H1 (cell line): ENCODE measurements around the gene NUBP2. TPM values are rescaled to one million over a fixed set of nuclear protein-coding genes. Genes with fewer than 3 reads are reported as not detected.

ENCODE experiments used
- CTCF ChIA-PET: fragments of 300-600 bp; sonication (Branson Sonifier 250); formaldehyde crosslinking; loops from one replicate; lab custom pipeline; 2021; ENCODE audit not compliant: partially characterized antibody; lab: Charles Lee
- POLR2A ChIA-PET: fragments of 300-600 bp; sonication (Branson Sonifier 250); formaldehyde crosslinking; loops from one replicate; lab custom pipeline; 2021; ENCODE audit warnings: inconsistent platforms; ENCODE audit not compliant: partially characterized antibody; lab: Charles Lee
- DNase-seq, 2 experiments: peaks; one replicate each; pipeline versions ENCODE4 v3.0.0 to v3.0.0-alpha.2; 2010 to 2022; ENCODE audit warnings: low spot score in 2 of 2, low read depth in 1 of 2, mixed read lengths in 1 of 2
- FAIRE-seq: peaks from 2 replicates; lab custom pipeline; 2011; peaks lifted over from hg19 to GRCh38; lab: Jason Lieb, UNC
- H2AFZ ChIP-seq: 2 replicates; pipeline ENCODE4 v1.8.1; 2012; ENCODE audit warnings: low read length, inconsistent platforms
- H2AK5ac ChIP-seq: 2 replicates; pipeline ENCODE4 v1.6.1; 2013; ENCODE audit warnings: low read depth, low read length
- H2BK120ac ChIP-seq: replicated peaks from 2 replicates; pipeline ENCODE3; 2013; ENCODE audit warnings: low read depth, low read length, inconsistent platforms
- H2BK12ac ChIP-seq: 2 replicates; pipeline ENCODE4 v1.6.1; 2013; ENCODE audit warnings: low read depth, low read length
- H2BK15ac ChIP-seq: 2 replicates; pipeline ENCODE4 v1.6.1; 2013; ENCODE audit warnings: low read length
- H2BK20ac ChIP-seq: 2 replicates; pipeline ENCODE4 v1.6.1; 2013; ENCODE audit warnings: low read length
- H2BK5ac ChIP-seq: 2 replicates; pipeline ENCODE4 v1.6.1; 2013; ENCODE audit warnings: low read depth, low read length
- H3K14ac ChIP-seq: 2 replicates; pipeline ENCODE4 v1.6.1; 2013; ENCODE audit warnings: inconsistent platforms; ENCODE audit not compliant: insufficient read length
- H3K18ac ChIP-seq: 2 replicates; pipeline ENCODE4 v1.6.1; 2013; ENCODE audit warnings: low read length; ENCODE audit errors: extremely low read depth
- H3K23ac ChIP-seq: 2 replicates; pipeline ENCODE4 v1.6.1; 2013; ENCODE audit warnings: inconsistent platforms; ENCODE audit not compliant: insufficient read length
- H3K23me2 ChIP-seq: 2 replicates; pipeline ENCODE4 v1.6.1; 2013; ENCODE audit warnings: low read depth, low read length
- H3K27ac ChIP-seq: 2 replicates; pipeline ENCODE4 v1.6.1; 2011; ENCODE audit warnings: low read depth, low read length, inconsistent platforms
- H3K27me3 ChIP-seq, 4 experiments: replicated peaks in 1 of 4; 1 replicate in 1 of 4; 2 replicates in 3 of 4; pipeline versions ENCODE4 v1.6.1 to v1.8.1; 2011 to 2013; ENCODE audit warnings: low read length in 3 of 4, mild to moderate bottlenecking in 3 of 4, inconsistent platforms in 2 of 4, mixed read lengths in 2 of 4, moderate library complexity in 1 of 4; ENCODE audit not compliant: control insufficient read depth in 3 of 4, insufficient read depth in 3 of 4; ENCODE audit errors: extremely low read depth in 1 of 4
- H3K36me3 ChIP-seq, 4 experiments: 2 replicates each; pipeline versions ENCODE4 v1.6.1 to v1.8.1; 2011 to 2013; ENCODE audit warnings: mild to moderate bottlenecking in 4 of 4, low read length in 3 of 4, moderate library complexity in 2 of 4, control low read depth in 1 of 4, inconsistent platforms in 1 of 4; ENCODE audit not compliant: insufficient read depth in 4 of 4, control insufficient read depth in 2 of 4
- H3K4ac ChIP-seq: replicated peaks from 2 replicates; pipeline ENCODE3; 2013; ENCODE audit warnings: low read length, low read depth, mixed read lengths, inconsistent platforms; ENCODE audit not compliant: insufficient read length
- H3K4me1 ChIP-seq, 4 experiments: replicated peaks in 1 of 4; 1 replicate in 1 of 4; 2 replicates in 3 of 4; pipeline versions ENCODE4 v1.6.1 to v1.8.1; 2011 to 2013; ENCODE audit warnings: low read length in 3 of 4, inconsistent platforms in 2 of 4, mixed read lengths in 1 of 4; ENCODE audit not compliant: insufficient read depth in 4 of 4, control insufficient read depth in 3 of 4
- H3K4me2 ChIP-seq, 2 experiments: 2 replicates each; pipeline versions ENCODE4 v1.6.1 to v1.8.1; 2011 to 2013; ENCODE audit warnings: low read depth in 2 of 2, low read length in 2 of 2, control low read depth in 1 of 2, inconsistent platforms in 1 of 2, mild to moderate bottlenecking in 1 of 2; ENCODE audit not compliant: insufficient read depth in 1 of 2
- H3K4me3 ChIP-seq, 4 experiments: fragments of 200-600, 300-600 bp in 1 of 4; sonication (generic), shearing (Covaris generic), sonication (Bioruptor Twin) in 1 of 4; 2 replicates each; pipeline versions ENCODE4 v1.5.1 to v1.8.1; 2011 to 2016; ENCODE audit warnings: low read length in 4 of 4, low read depth in 3 of 4, control low read depth in 2 of 4, inconsistent platforms in 2 of 4, mild to moderate bottlenecking in 2 of 4, mixed read lengths in 1 of 4, moderate library complexity in 1 of 4; ENCODE audit not compliant: insufficient read depth in 2 of 4; ENCODE audit errors: extremely low read depth in 1 of 4
- H3K56ac ChIP-seq: replicated peaks from 2 replicates; pipeline ENCODE3; 2013; ENCODE audit warnings: low read depth, mild to moderate bottlenecking, mixed read lengths, low read length, inconsistent platforms; ENCODE audit not compliant: insufficient read length
- H3K79me1 ChIP-seq: 2 replicates; pipeline ENCODE4 v1.6.1; 2013; ENCODE audit warnings: low read depth, low read length, control low read depth
- H3K79me2 ChIP-seq, 2 experiments: 2 replicates each; pipeline versions ENCODE4 v1.6.1 to v1.8.1; 2012 to 2013; ENCODE audit warnings: low read length in 2 of 2, mild to moderate bottlenecking in 2 of 2, inconsistent platforms in 1 of 2; ENCODE audit not compliant: insufficient read depth in 2 of 2, control insufficient read depth in 1 of 2
- H3K9ac ChIP-seq, 4 experiments: replicated peaks in 1 of 4; 1 replicate in 1 of 4; 2 replicates in 3 of 4; pipeline versions ENCODE4 v1.6.1 to v1.8.1; 2011 to 2013; ENCODE audit warnings: low read depth in 3 of 4, low read length in 3 of 4, control low read depth in 2 of 4, mild to moderate bottlenecking in 2 of 4, moderate library complexity in 2 of 4, inconsistent platforms in 1 of 4; ENCODE audit errors: extremely low read depth in 1 of 4
- H3K9me3 ChIP-seq, 2 experiments: 2 replicates each; pipeline versions ENCODE4 v1.6.1 to v1.8.1; 2012 to 2013; ENCODE audit warnings: mild to moderate bottlenecking in 2 of 2, moderate library complexity in 2 of 2, control low read depth in 1 of 2, inconsistent platforms in 1 of 2, low read depth in 1 of 2, low read length in 1 of 2, mixed read lengths in 1 of 2; ENCODE audit not compliant: insufficient read depth in 2 of 2
- H4K20me1 ChIP-seq, 2 experiments: replicated peaks in 1 of 2; 2 replicates each; pipeline versions ENCODE3 to v1.8.1; 2011 to 2013; ENCODE audit warnings: inconsistent platforms in 2 of 2, low read length in 2 of 2, mild to moderate bottlenecking in 1 of 2; ENCODE audit not compliant: insufficient read depth in 2 of 2, control insufficient read depth in 1 of 2
- H4K5ac ChIP-seq: 2 replicates; pipeline ENCODE4 v1.6.1; 2013; ENCODE audit warnings: low read length, low read depth, mixed read lengths, inconsistent platforms; ENCODE audit not compliant: insufficient read length
- H4K8ac ChIP-seq: 2 replicates; pipeline ENCODE4 v1.8.0; 2013; ENCODE audit warnings: mild to moderate bottlenecking, moderate library complexity, low read length, inconsistent platforms; ENCODE audit not compliant: insufficient read depth; ENCODE audit errors: extremely low read depth
- H4K91ac ChIP-seq: replicated peaks from 2 replicates; pipeline ENCODE3; 2013; ENCODE audit warnings: low read length, mixed read lengths, inconsistent platforms; ENCODE audit not compliant: insufficient read length
- ATF3 ChIP-seq: IDR thresholded peaks from 2 replicates; pipeline ENCODE4 v1.6.1; 2011; ENCODE audit warnings: low read depth, mild to moderate bottlenecking, low read length; ENCODE audit not compliant: insufficient read depth
- EZH2 ChIP-seq: fragments of 200-600 bp; sonication (generic); IDR thresholded peaks from 2 replicates; pipeline ENCODE4 v1.7.1; 2012; ENCODE audit warnings: low read depth, mild to moderate bottlenecking, moderate library complexity, low read length, inconsistent platforms; ENCODE audit not compliant: severe bottlenecking
- JUN ChIP-seq: IDR thresholded peaks from 2 replicates; pipeline ENCODE4 v1.6.1; 2011; ENCODE audit warnings: low read depth, mild to moderate bottlenecking, improper control_type of control experiment, low read length
- NRF1 ChIP-seq: IDR thresholded peaks from 2 replicates; pipeline ENCODE4 v1.6.1; 2011; ENCODE audit warnings: mild to moderate bottlenecking, low read depth, low read length, improper control_type of control experiment
- RAD21 ChIP-seq, 2 experiments: IDR thresholded peaks in 1 of 2; conservative IDR thresholded peaks in 1 of 2; 2 replicates each; pipeline ENCODE4 v1.6.1; 2011; ENCODE audit warnings: low read depth in 2 of 2, low read length in 2 of 2, improper control_type of control experiment in 1 of 2, inconsistent platforms in 1 of 2, mild to moderate bottlenecking in 1 of 2, moderate library complexity in 1 of 2
- RXRA ChIP-seq: IDR thresholded peaks from 2 replicates; pipeline ENCODE4 v1.6.1; 2011; ENCODE audit warnings: low read depth, mild to moderate bottlenecking, low read length, moderate library complexity; ENCODE audit not compliant: insufficient read depth
- SAP30 ChIP-seq: fragments of 300-600 bp; sonication (generic); IDR thresholded peaks from 2 replicates; pipeline ENCODE4 v1.7.1; 2012; ENCODE audit warnings: low read length, moderate library complexity, mild to moderate bottlenecking, inconsistent platforms; ENCODE audit not compliant: insufficient read depth, insufficient replicate concordance
- TAF1 ChIP-seq: IDR thresholded peaks from 2 replicates; pipeline ENCODE4 v1.6.1; 2011; ENCODE audit warnings: mild to moderate bottlenecking, low read depth, low read length
- TBP ChIP-seq: IDR thresholded peaks from 2 replicates; pipeline ENCODE4 v1.6.1; 2011; ENCODE audit warnings: low read depth, low read length, improper control_type of control experiment
- ZNF274 ChIP-seq: IDR thresholded peaks from 2 replicates; pipeline ENCODE4 v1.7.0; 2012; ENCODE audit warnings: low read length, borderline replicate concordance; ENCODE audit errors: extremely low read depth
- WGBS, 2 experiments: shearing (Covaris generic) in 1 of 2; methylation state at CpG; one replicate each; pipeline versions ENCODE4 v1.1.6 to v1.1.7; 2013 to 2015; ENCODE audit warnings: low lambda C conversion rate in 2 of 2, mixed read lengths in 2 of 2, inconsistent platforms in 1 of 2, low coverage in 1 of 2, missing lambda C conversion rate in 1 of 2; ENCODE audit not compliant: insufficient replicate concordance in 2 of 2, insufficient coverage in 1 of 2, insufficient read length in 1 of 2; ENCODE audit errors: extremely low coverage in 1 of 2, missing lambda C conversion rate in 1 of 2; 5-methylcytosine and 5-hydroxymethylcytosine counted together
- polyA plus RNA-seq, 7 experiments: library from polyadenylated mRNA; depleted of rRNA in 3 of 7; stranded (reverse) in 5 of 7; unstranded in 2 of 7; fragments of >200 nt in 5 of 7; fragments of 200-250 nt in 2 of 7; gene quantifications; 1 replicate in 5 of 7; 2 replicates in 1 of 7; 4 replicates in 1 of 7; pipeline versions ENCODE4 v1.2.1 to v1.2.3, GENCODE V29; 2011 to 2013; ENCODE audit warnings: missing spikeins in 2 of 7, mixed read lengths in 2 of 7
- total RNA-seq: library from RNA; stranded (reverse); fragmentation: NEBNext Ultra II Directional; extraction: Animal tissue kit (Norgen Biotek cat#: 25700); gene quantifications from 2 replicates; pipeline ENCODE4 v1.2.1, GENCODE V29; 2021

The NUBP2 gene
- total and polyA plus RNA-seq, 2 of the 8 experiments (the other 6 are each of a cell fraction or from before 2014, with no cell fraction given), result 70.3 to 96.9 TPM

GRCh38 chr16:1816396-1817275 lies 33.9 kb downstream of the NUBP2 start:
- WGBS, 2 experiments, result 92% methylated on average over 38 of the region's 40 CpGs; no CpG with 5 or more reads in 1 of the 2 experiments
- Histone ChIP-seq H4K20me1 (peaks cover 3 to 4% of the 10 kb centered on the region in 2 experiments), H4K91ac (no peak overlapping the region), H3K36me3 (peaks cover 0 to 9% (median 4%) of the 10 kb centered on the region in 4 experiments; a peak in 4 of 8 replicates), H3K14ac (no peak overlapping the region), H3K4ac (no peak overlapping the region), H3K9ac (no peak overlapping the region), H2BK120ac (no peak overlapping the region), H3K4me1 (no peaks in the 10 kb centered on the region), H3K27ac (no peak overlapping the region), H3K23ac (no peak overlapping the region), H2AK5ac (no peak overlapping the region), H3K79me2 (no peaks in the 10 kb centered on the region), H3K18ac (no peak overlapping the region), H4K5ac (no peak overlapping the region), H3K56ac (no peak overlapping the region), H3K4me2 (no peak overlapping the region), H2BK20ac (no peak overlapping the region), H2BK5ac (no peak overlapping the region), H2AFZ (no peak overlapping the region), H4K8ac (peak overlapping the region; percentile 85), H3K4me3 (no peak overlapping the region), H3K9me3 (no peaks in the 10 kb centered on the region), H3K79me1 (no peaks in the 10 kb centered on the region), H2BK15ac (no peak overlapping the region), H3K27me3 (no peaks in the 10 kb centered on the region), H2BK12ac (no peak overlapping the region), H3K23me2 (no peaks in the 10 kb centered on the region)
- CTCF ChIA-PET, result interaction anchor here (0.8 kb wide), 1 partner anchor 151 kb away, joined by 3 read pairs; no protein-coding TSS in a partner anchor
- POLR2A ChIA-PET, result interaction anchor here (1.3 kb wide), 1 partner anchor 148 kb away, joined by 5 read pairs; the partner anchor contains the start of gene RPS2
- FAIRE-seq, result no peak
- no peak for DNase-seq
- no peak for TF ChIP-seq TAF1
- no peak for TF ChIP-seq RXRA
- TF ChIP-seq JUN, result no peak
- no peak for TF ChIP-seq EZH2
- no peak for TF ChIP-seq ZNF274
- TF ChIP-seq TBP, result no peak
- TF ChIP-seq SAP30, result no peak
- TF ChIP-seq RAD21 (IDR thresholded peaks at IDR 0.05 in 1 of 2, conservative IDR thresholded peaks at IDR 0.05 in 1 of 2; ENCODE audit: low read depth in 2 of 2, low read length in 2 of 2), result no peak
- TF ChIP-seq ATF3, result no peak
- no peak for TF ChIP-seq NRF1
